ENCODE measurements around the gene LANCL1.
"Not testable (repeated sequence)": the region's sequence is repeated elsewhere in the genome, so short reads cannot be mapped to it uniquely, and the experiment has no call there.

Gene LANCL1

GRCh38 chr2:210435439-210435838 is 41.1 kb downstream of the LANCL1 start:
- H3K27ac ChIP-seq (ENCODE audit: low read depth, low read length), result no peak overlapping the region
- peaks cover 90% of the 10 kb centered on the region for H3K36me3 ChIP-seq (ENCODE audit: insufficient read depth, low read length)
- WGBS, result no CpG with 5 or more reads among the region's 1 CpG
- H3K9ac ChIP-seq (ENCODE audit: low read depth, low read length), result no peak overlapping the region
- no peaks in the 10 kb centered on the region for H3K9me3 ChIP-seq (ENCODE audit: insufficient read depth, low read depth, low read length)
- H3K4me1 ChIP-seq (ENCODE audit: insufficient read depth, low read length), result no peaks in the 10 kb centered on the region
- no peak overlapping the region for H3K4me3 ChIP-seq (ENCODE audit: low read length)
- H3K27me3 ChIP-seq (ENCODE audit: insufficient read depth, low read length), result no peaks in the 10 kb centered on the region

GRCh38 chr2:210432633-210433032 is 43.9 kb downstream of the LANCL1 start:
- H3K9ac ChIP-seq (ENCODE audit: low read depth, low read length), result no peak overlapping the region
- 94% methylated on average over 1 of the region's 1 CpG for WGBS
- peaks cover 82% of the 10 kb centered on the region for H3K36me3 ChIP-seq (ENCODE audit: insufficient read depth, low read length)
- H3K27ac ChIP-seq (ENCODE audit: low read depth, low read length), result no peak overlapping the region
- H3K4me3 ChIP-seq (ENCODE audit: low read length), result no peak overlapping the region
- H3K4me1 ChIP-seq (ENCODE audit: insufficient read depth, low read length), result no peaks in the 10 kb centered on the region
- H3K9me3 ChIP-seq (ENCODE audit: insufficient read depth, low read depth, low read length), result peaks cover 13% of the 10 kb centered on the region
- no peaks in the 10 kb centered on the region for H3K27me3 ChIP-seq (ENCODE audit: insufficient read depth, low read length)

GRCh38 chr2:210429403-210430137 is 47.0 kb downstream of the LANCL1 start:
- H3K4me3 ChIP-seq (ENCODE audit: low read length), result no peak overlapping the region
- peaks cover 53% of the 10 kb centered on the region for H3K36me3 ChIP-seq (ENCODE audit: insufficient read depth, low read length)
- H3K9ac ChIP-seq (ENCODE audit: low read depth, low read length), result no peak overlapping the region
- no peak overlapping the region for H3K27ac ChIP-seq (ENCODE audit: low read depth, low read length)
- peaks cover 34% of the 10 kb centered on the region for H3K9me3 ChIP-seq (ENCODE audit: insufficient read depth, low read depth, low read length)
- 98% methylated on average over 2 of the region's 2 CpGs for WGBS
- H3K4me1 ChIP-seq (ENCODE audit: insufficient read depth, low read length), result no peaks in the 10 kb centered on the region
- no peaks in the 10 kb centered on the region for H3K27me3 ChIP-seq (ENCODE audit: insufficient read depth, low read length)

- no peaks in the 10 kb centered on the region for H3K4me1 ChIP-seq (ENCODE audit: insufficient read depth, low read length)
- peaks cover 43% of the 10 kb centered on the region for H3K36me3 ChIP-seq (ENCODE audit: insufficient read depth, low read length)
- H3K27me3 ChIP-seq (ENCODE audit: insufficient read depth, low read length), result no peaks in the 10 kb centered on the region
- H3K9ac ChIP-seq (ENCODE audit: low read depth, low read length), result no peak overlapping the region
- H3K4me3 ChIP-seq (ENCODE audit: low read length), result no peak overlapping the region
- no peak overlapping the region for H3K27ac ChIP-seq (ENCODE audit: low read depth, low read length)
- 93% methylated on average over 5 of the region's 5 CpGs for WGBS
- H3K9me3 ChIP-seq (ENCODE audit: insufficient read depth, low read depth, low read length), result peaks cover 41% of the 10 kb centered on the region
These were observed 48.0 kb downstream of the LANCL1 start for GRCh38 chr2:210428393-210429179.

- H3K36me3 ChIP-seq (ENCODE audit: insufficient read depth, low read length), result peaks cover 30% of the 10 kb centered on the region
- WGBS, result 96% methylated on average over 6 of the region's 6 CpGs
- H3K4me1 ChIP-seq (ENCODE audit: insufficient read depth, low read length); H3K27ac ChIP-seq (ENCODE audit: low read depth, low read length); H3K9ac ChIP-seq (ENCODE audit: low read depth, low read length); H3K4me3 ChIP-seq (ENCODE audit: low read length); H3K27me3 ChIP-seq (ENCODE audit: insufficient read depth, low read length): not testable (repeated sequence)
- H3K9me3 ChIP-seq (ENCODE audit: insufficient read depth, low read depth, low read length), result peaks cover 41% of the 10 kb centered on the region
These were observed 49.2 kb downstream of the LANCL1 start for GRCh38 chr2:210427309-210427708.

GRCh38 chr2:210422366-210422765 is 54.2 kb downstream of the LANCL1 start:
- Histone ChIP-seq H3K4me1 (ENCODE audit: insufficient read depth, low read length) (no peaks in the 10 kb centered on the region), H3K4me3 (ENCODE audit: low read length) (no peak overlapping the region), H3K36me3 (ENCODE audit: insufficient read depth, low read length) (no peaks in the 10 kb centered on the region; the same call in 1 of the 2 replicates), H3K27me3 (ENCODE audit: insufficient read depth, low read length) (no peaks in the 10 kb centered on the region), H3K9ac (ENCODE audit: low read depth, low read length) (no peak overlapping the region), H3K9me3 (ENCODE audit: insufficient read depth, low read depth, low read length) (peaks cover 26% of the 10 kb centered on the region), H3K27ac (ENCODE audit: low read depth, low read length) (no peak overlapping the region)
- WGBS, result 100% methylated on average over 2 of the region's 2 CpGs

- H3K27ac ChIP-seq (ENCODE audit: low read depth, low read length), result no peak overlapping the region
- peaks cover 21% of the 10 kb centered on the region for H3K9me3 ChIP-seq (ENCODE audit: insufficient read depth, low read depth, low read length)
- H3K4me3 ChIP-seq (ENCODE audit: low read length), result no peak overlapping the region
- no peak overlapping the region for H3K9ac ChIP-seq (ENCODE audit: low read depth, low read length)
- H3K4me1 ChIP-seq (ENCODE audit: insufficient read depth, low read length), result no peaks in the 10 kb centered on the region
- 86% methylated on average over 3 of the region's 3 CpGs for WGBS
- H3K36me3 ChIP-seq (ENCODE audit: insufficient read depth, low read length), result no peaks in the 10 kb centered on the region; the same call in 1 of the 2 replicates
- H3K27me3 ChIP-seq (ENCODE audit: insufficient read depth, low read length), result no peaks in the 10 kb centered on the region
These were observed 54.6 kb downstream of the LANCL1 start for GRCh38 chr2:210421916-210422315.

GRCh38 chr2:210412660-210413059 is 63.9 kb downstream of the LANCL1 start:
- 100% methylated on average over 1 of the region's 1 CpG for WGBS
- H3K36me3 ChIP-seq (ENCODE audit: insufficient read depth, low read length), result no peaks in the 10 kb centered on the region
- H3K4me1 ChIP-seq (ENCODE audit: insufficient read depth, low read length), result no peaks in the 10 kb centered on the region
- no peaks in the 10 kb centered on the region for H3K27me3 ChIP-seq (ENCODE audit: insufficient read depth, low read length)
- H3K27ac ChIP-seq (ENCODE audit: low read depth, low read length), result no peak overlapping the region
- no peaks in the 10 kb centered on the region for H3K9me3 ChIP-seq (ENCODE audit: insufficient read depth, low read depth, low read length)
- no peak overlapping the region for H3K4me3 ChIP-seq (ENCODE audit: low read length)
- no peak overlapping the region for H3K9ac ChIP-seq (ENCODE audit: low read depth, low read length)

GRCh38 chr2:210410542-210410941 is 66.0 kb downstream of the LANCL1 start:
- H3K9ac ChIP-seq (ENCODE audit: low read depth, low read length), result no peak overlapping the region
- no peak overlapping the region for H3K27ac ChIP-seq (ENCODE audit: low read depth, low read length)
- H3K27me3 ChIP-seq (ENCODE audit: insufficient read depth, low read length), result no peaks in the 10 kb centered on the region
- 60% methylated on average over 1 of the region's 1 CpG for WGBS
- H3K4me1 ChIP-seq (ENCODE audit: insufficient read depth, low read length), result no peaks in the 10 kb centered on the region
- H3K9me3 ChIP-seq (ENCODE audit: insufficient read depth, low read depth, low read length), result no peaks in the 10 kb centered on the region
- H3K36me3 ChIP-seq (ENCODE audit: insufficient read depth, low read length), result no peaks in the 10 kb centered on the region
- no peak overlapping the region for H3K4me3 ChIP-seq (ENCODE audit: low read length)

GRCh38 chr2:210399440-210400041 is 77.0 kb downstream of the LANCL1 start:
- Histone ChIP-seq H3K27ac (ENCODE audit: low read depth, low read length) (no peak overlapping the region), H3K4me1 (ENCODE audit: insufficient read depth, low read length) (no peaks in the 10 kb centered on the region), H3K36me3 (ENCODE audit: insufficient read depth, low read length) (no peaks in the 10 kb centered on the region), H3K27me3 (ENCODE audit: insufficient read depth, low read length) (no peaks in the 10 kb centered on the region), H3K9me3 (ENCODE audit: insufficient read depth, low read depth, low read length) (no peaks in the 10 kb centered on the region), H3K4me3 (ENCODE audit: low read length) (no peak overlapping the region), H3K9ac (ENCODE audit: low read depth, low read length) (no peak overlapping the region)
- WGBS, result 100% methylated on average over 2 of the region's 3 CpGs

GRCh38 chr2:210392469-210392881 is 84.1 kb downstream of the LANCL1 start:
- Histone ChIP-seq H3K4me1 (ENCODE audit: insufficient read depth, low read length) (no peaks in the 10 kb centered on the region), H3K9me3 (ENCODE audit: insufficient read depth, low read depth, low read length) (no peaks in the 10 kb centered on the region), H3K27ac (ENCODE audit: low read depth, low read length) (no peak overlapping the region), H3K36me3 (ENCODE audit: insufficient read depth, low read length) (no peaks in the 10 kb centered on the region), H3K27me3 (ENCODE audit: insufficient read depth, low read length) (no peaks in the 10 kb centered on the region), H3K9ac (ENCODE audit: low read depth, low read length) (no peak overlapping the region), H3K4me3 (ENCODE audit: low read length) (no peak overlapping the region)
- 92% methylated on average over 4 of the region's 4 CpGs for WGBS
